Femur (tissue), 1 donor: ENCODE measurements around the gene ZBTB7C.
"Not testable (repeated sequence)": the region's sequence is repeated elsewhere in the genome, so short reads cannot be mapped to it uniquely, and the experiment has no call there.

ENCODE experiments used
- DNase-seq: peaks from one replicate; pipeline ENCODE4 v3.0.0-alpha.2; 2017

The ZBTB7C gene

GRCh38 chr18:48294899-48295585 is 114.1 kb downstream of the ZBTB7C start:
- DNase-seq = no peak

DNA sequence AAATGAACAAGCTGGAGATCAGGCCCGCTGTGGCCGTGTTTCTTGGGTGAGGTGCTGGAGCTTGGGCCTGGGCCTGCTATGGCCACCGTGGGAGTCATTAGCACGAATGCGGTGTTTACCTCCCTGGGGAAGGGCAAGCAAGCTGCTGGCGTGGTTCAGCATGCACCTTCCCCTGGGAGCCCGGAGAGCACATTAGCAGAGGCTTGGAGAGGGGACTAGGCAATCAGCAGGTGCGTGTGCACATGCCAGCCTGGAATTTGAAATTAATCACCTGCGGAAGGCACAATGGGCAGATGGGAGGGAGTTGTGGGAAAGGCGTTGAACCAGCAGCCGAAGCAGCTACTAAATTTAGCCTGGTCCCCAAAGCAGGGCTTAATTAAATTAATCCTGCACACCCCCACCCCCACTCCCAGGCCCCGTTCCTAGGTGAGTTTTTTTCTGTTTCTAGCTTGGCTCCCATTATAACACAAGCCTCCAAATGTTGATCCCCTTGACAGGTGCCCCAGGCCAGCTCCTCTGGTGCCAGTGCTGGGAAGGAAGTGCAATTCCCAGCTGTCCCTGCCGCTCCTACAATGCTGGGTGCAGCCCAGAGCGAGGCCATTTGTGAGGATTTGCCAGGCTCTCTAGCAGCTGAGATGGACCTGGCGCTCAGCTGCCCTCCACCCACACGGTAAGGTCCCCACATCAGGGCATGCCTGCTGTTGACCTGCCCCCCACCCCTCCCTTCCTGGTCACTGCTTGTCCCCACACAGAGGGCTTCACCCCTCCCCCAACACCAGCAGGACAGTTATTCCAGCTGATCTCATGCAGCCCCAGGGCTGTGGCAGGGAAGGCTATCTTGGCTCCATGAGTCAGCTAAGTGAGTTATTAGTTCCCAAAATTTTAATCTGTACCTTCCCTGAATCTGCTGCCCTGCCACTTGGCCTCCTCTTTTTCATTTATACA is 115.0 kb downstream of the ZBTB7C start:
- DNase-seq = peak; percentile 82

GRCh38 chr18:48292782-48293424 is 116.3 kb downstream of the ZBTB7C start:
- no peak for DNase-seq

GRCh38 chr18:48292229-48292628 is 117.0 kb downstream of the ZBTB7C start:
- no peak for DNase-seq

DNA sequence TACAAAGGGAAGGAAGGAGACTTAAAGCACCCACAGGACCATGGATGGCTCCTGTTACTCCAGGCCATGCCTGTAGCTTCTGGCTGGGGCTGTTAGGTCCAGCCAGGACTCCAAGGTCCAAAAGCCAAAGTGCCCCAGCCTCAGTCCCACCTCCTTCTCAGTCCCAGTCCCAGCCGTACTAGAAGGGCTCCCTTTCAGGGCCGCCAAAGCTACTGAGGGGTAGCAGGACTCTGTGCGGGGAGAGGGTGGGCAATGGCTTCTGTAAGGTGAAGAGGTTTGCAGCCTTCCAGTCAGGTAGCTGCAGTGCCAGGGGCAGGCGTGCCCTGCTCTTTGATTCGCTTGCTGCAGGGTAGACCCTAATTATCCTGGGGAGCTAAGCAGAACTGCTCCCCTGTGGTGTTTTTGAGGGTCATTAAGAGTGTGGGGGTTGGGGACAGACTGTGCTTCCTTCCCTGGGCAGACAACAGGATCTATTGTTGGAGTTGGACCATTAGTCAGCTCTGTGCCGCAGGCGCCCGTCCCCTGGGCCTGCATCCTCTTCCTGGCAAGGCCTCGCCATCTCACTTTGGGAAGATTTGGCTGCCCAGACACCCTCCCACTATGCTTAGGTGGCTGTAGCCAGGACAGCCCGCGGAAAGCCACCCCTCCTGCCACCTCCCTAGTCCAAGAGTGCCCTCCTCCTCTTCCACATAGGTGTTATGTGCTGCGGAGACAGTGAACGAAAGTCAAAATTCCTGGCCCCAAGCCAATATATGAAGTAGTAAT is 118.8 kb downstream of the ZBTB7C start:
- DNase-seq = no peak

GRCh38 chr18:48284743-48285142 is 124.4 kb downstream of the ZBTB7C start:
- no peak for DNase-seq

DNA sequence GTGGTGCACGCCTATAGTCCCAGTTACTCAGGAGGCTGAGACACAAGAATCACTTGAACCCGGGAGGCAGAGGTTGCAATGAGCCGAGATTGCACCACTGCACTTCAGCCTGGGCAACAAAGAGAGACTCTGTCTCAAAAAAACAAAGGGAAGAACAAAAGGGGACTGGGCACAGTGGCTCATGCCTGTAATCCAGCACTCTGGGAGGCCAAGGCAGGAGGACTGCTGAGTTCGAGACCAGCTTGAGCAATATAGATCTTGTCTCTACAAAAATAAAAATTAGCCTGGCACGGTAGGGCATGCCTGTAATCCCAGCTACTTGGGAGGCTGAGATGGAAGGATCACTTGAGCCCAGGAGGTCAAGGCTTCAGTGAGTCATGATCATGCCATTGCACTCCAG is 125.2 kb downstream of the ZBTB7C start:
- DNase-seq = not testable (repeated sequence)

- not testable (repeated sequence) for DNase-seq
These were observed 127.7 kb downstream of the ZBTB7C start for GRCh38 chr18:48281460-48281859.

DNA sequence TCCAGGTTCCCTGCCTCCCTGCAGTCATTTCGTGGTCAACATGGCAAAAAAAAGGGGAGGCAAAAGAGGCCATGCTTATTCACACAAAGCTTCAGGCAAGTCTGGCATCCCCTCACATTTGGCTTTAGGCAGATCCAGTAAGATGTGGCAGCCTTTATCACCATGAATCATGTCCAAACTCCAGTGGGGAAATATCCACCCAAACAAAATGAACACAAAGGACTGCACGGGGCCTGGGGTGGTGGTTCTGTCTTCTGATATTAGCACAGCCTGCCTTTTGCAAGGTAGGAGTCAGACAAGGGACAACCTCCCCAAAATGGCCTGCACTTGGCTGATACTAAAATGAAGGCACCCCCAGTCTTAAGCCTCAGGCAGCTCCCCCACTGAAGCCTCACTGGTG is 129.9 kb downstream of the ZBTB7C start:
- DNase-seq = no peak

DNA sequence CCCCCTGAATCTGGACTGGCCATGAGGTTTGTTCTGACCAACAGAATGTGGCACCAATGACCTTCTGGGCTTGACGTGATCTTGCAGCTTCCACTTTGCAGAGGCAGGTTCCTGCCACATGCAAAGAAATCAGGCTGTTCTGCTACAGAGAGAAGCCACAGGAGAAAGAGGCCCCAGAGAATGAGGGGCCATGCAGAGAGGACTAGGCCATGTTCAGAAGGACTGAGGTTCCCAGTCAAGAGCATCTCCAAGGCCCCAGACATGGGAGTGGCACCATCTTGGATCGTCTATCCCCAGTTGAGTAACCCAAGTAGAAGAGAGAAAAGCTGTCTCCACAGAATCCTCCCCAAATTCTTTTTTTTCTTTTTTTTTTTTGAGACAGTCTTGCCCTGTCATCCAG is 131.1 kb downstream of the ZBTB7C start:
- no peak for DNase-seq

DNA sequence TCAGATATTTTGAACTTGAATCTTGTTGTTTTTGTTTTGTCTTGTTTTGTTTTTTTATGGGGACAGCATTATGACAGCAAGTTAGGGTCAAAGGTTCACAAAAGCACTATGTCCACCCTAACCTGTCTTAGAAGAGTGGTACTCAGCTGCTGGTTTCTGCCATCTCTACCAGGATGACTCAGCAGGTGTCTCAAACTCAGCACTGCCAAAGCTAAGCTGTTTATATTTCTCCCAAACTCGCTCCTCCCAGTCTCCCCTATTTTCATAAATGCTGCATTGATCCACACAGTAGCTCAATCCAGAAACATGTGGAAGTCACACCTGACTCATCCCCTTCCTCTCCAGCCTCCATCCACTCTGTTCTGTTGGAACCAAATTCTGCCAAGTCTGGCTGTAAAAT is 134.9 kb downstream of the ZBTB7C start:
- no peak for DNase-seq

- no peak for DNase-seq
These were observed 138.3 kb downstream of the ZBTB7C start for GRCh38 chr18:48270929-48271328.

- DNase-seq = no peak
These were observed 143.9 kb downstream of the ZBTB7C start for GRCh38 chr18:48265328-48265727.

- no peak for DNase-seq
These were observed 145.0 kb downstream of the ZBTB7C start for GRCh38 chr18:48263914-48264902.

DNA sequence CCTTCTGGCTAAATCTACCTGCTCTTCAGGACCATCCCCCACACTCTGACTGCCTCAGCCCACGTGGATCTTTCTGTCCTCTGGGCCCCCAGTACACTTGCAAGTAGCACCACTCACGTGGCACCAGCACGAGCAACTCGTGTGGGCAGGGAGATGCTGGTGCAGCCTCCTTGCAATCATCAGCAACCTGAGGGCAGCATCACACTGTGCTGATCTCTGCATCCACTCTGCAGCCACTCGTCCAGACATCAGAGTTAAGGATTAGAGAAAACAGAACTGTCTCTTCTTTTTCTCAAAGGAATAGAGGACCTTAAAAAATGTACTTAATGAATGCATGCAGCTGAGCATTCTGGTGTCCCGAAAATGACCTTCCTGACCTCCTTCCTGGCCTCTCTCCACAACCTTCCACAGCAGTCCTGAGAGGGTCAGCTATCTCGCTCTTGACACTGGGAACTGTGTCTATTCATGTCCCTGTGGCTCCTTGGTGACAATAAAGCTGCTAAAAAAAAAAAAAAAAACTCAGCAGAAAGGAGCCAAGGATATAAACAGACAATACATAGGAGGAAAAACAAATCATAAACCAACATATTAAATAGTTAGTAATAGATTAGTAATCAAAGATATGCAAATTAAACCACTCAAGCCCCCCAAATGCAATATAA is 145.9 kb downstream of the ZBTB7C start:
- no peak for DNase-seq

- no peak for DNase-seq
These were observed 148.9 kb downstream of the ZBTB7C start for GRCh38 chr18:48260237-48260636.

GRCh38 chr18:48256848-48257247 is 152.3 kb downstream of the ZBTB7C start:
- no peak for DNase-seq

DNA sequence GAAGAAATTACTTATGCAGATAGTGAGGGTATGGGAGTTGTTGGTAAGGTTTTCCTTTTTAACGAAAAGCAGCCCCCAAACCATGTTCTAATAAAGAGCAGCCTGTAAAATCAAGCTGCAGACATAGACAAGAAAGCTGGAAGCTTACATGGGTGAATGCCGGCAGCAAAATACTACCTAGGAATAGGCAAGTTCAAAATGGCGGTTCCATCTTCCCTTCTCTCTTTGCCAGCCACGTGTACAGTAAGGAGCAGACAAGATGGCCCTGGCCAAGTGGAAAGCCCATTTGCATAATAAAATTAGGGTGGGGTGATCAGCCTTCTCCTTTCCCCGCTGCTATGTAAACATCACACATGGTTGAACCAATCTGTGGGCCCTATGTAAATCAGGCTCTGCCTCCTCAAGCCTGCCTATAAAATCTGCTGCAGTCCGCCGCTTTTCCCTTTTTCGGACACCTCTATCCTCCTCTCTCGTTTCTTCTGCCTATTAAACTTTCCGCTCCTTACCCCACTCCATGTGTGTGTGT is 155.0 kb downstream of the ZBTB7C start:
- DNase-seq = no peak

GRCh38 chr18:48252525-48252924 is 156.7 kb downstream of the ZBTB7C start:
- no peak for DNase-seq

GRCh38 chr18:48250918-48251317 is 158.3 kb downstream of the ZBTB7C start:
- DNase-seq = no peak
